PC-3 (cell line): ENCODE results near the gene ABCA12. TPM values are rescaled to one million over a fixed set of nuclear protein-coding genes. Genes with fewer than 3 reads are reported as not detected.

Experiments used
- ATAC-seq: fragments of 200-7000 bp; cut with Tn5 transposase; 2 replicates; pipeline ENCODE4 v1.9.1; 2020; ENCODE audit warnings: mild to moderate bottlenecking, moderate library complexity
- BruUV-seq: library from RNA; stranded (reverse); fragments of 400-500 nt; replicated peaks from 2 replicates; lab custom pipeline; 2021; lab: Mats Ljungman, UMichigan
- CTCF ChIA-PET: fragments of 300-600 bp; sonication (Branson Sonifier 250); formaldehyde crosslinking; loops from one replicate; lab custom pipeline; 2022; ENCODE audit warnings: antibody characterized with exemption; lab: Charles Lee
- POLR2A ChIA-PET: fragments of 300-600 bp; sonication (Branson Sonifier 250); formaldehyde crosslinking; loops from one replicate; lab custom pipeline; 2022; ENCODE audit warnings: antibody characterized with exemption; ENCODE audit not compliant: unreplicated experiment; lab: Charles Lee
- DNase-seq: peaks from one replicate; pipeline ENCODE4 v3.0.0-alpha.2; 2015
- H2AFZ ChIP-seq: fragments of 300-600 bp; sonication (generic); 2 replicates; pipeline ENCODE4 v1.6.0; 2016; ENCODE audit warnings: antibody characterized with exemption, low read length
- H3F3A ChIP-seq: fragments of 300-600 bp; sonication (generic); one replicate; pipeline ENCODE4 v1.6.0; 2017; ENCODE audit warnings: antibody characterized with exemption, low read length, control low read depth, mild to moderate bottlenecking; ENCODE audit not compliant: unreplicated experiment
- H3K27ac ChIP-seq: fragments of 300-600 bp; sonication (generic); 2 replicates; pipeline ENCODE4 v1.5.1; 2016; ENCODE audit warnings: mild to moderate bottlenecking, low read length
- H3K27me3 ChIP-seq: fragments of 300-600 bp; sonication (generic); 2 replicates; pipeline ENCODE4 v1.6.1; 2016; ENCODE audit warnings: low read length, mixed read lengths
- H3K36me3 ChIP-seq: fragments of 300-600 bp; sonication (generic); 2 replicates; pipeline ENCODE4 v1.6.1; 2016; ENCODE audit warnings: low read depth, mixed run types, low read length, mixed read lengths
- H3K4me1 ChIP-seq: fragments of 300-600 bp; sonication (generic); 2 replicates; pipeline ENCODE4 v1.5.1; 2016; ENCODE audit warnings: low read length; ENCODE audit not compliant: insufficient read depth
- H3K4me2 ChIP-seq: fragments of 300-600 bp; sonication (generic); 2 replicates; pipeline ENCODE4 v1.6.0; 2016; ENCODE audit warnings: low read length
- H3K4me3 ChIP-seq: fragments of 300-600 bp; sonication (generic); 2 replicates; pipeline ENCODE4 v1.5.1; 2016; ENCODE audit warnings: mild to moderate bottlenecking, low read length, mixed read lengths
- H3K79me2 ChIP-seq: fragments of 300-600 bp; sonication (generic); 2 replicates; pipeline ENCODE4 v1.6.1; 2017; ENCODE audit warnings: low read length, mixed read lengths
- H3K9ac ChIP-seq: fragments of 300-600 bp; sonication (generic); 2 replicates; pipeline ENCODE4 v1.6.0; 2016; ENCODE audit warnings: mild to moderate bottlenecking, low read length
- H3K9me2 ChIP-seq: fragments of 300-600 bp; sonication (generic); replicated peaks from 2 replicates; pipeline ENCODE4 v1.6.1; 2016; ENCODE audit warnings: mixed run types, low read length, mixed read lengths
- H3K9me3 ChIP-seq: fragments of 300-600 bp; sonication (generic); 2 replicates; pipeline ENCODE4 v1.6.1; 2016; ENCODE audit warnings: low read length, mixed read lengths
- H4K20me1 ChIP-seq: fragments of 300-600 bp; sonication (generic); 2 replicates; pipeline ENCODE4 v1.6.1; 2016; ENCODE audit warnings: low read length, mixed read lengths
- EZH2 ChIP-seq: fragments of 300-600 bp; sonication (generic); IDR thresholded peaks from one replicate; pipeline ENCODE4 v1.6.1; 2017; ENCODE audit warnings: antibody characterized with exemption, mild to moderate bottlenecking, low read length; ENCODE audit not compliant: unreplicated experiment
- EZH2phosphoT487 ChIP-seq: fragments of 300-600 bp; sonication (generic); IDR thresholded peaks from 2 replicates; pipeline ENCODE4 v1.6.1; 2018; ENCODE audit warnings: mild to moderate bottlenecking, antibody characterized with exemption, low read length, borderline replicate concordance
- intact Hi-C: fragments of 100-400 bp; cut with micrococcal nuclease; formaldehyde crosslinking; loops from 2 replicates; pipeline ENCODE4 v1.9.0; 2023
- total RNA-seq: library from RNA; depleted of rRNA; stranded (reverse); fragments of >200 nt; gene quantifications from 2 replicates; pipeline ENCODE4 v1.2.3, GENCODE V29; 2014
- TF ChIP-seq, protein P1 (sequence below): fragments of 300-600 bp; sonication (generic); conservative IDR thresholded peaks from 2 replicates; pipeline ENCODE4 v1.5.1; 2017; ENCODE audit warnings: antibody characterized with exemption, low read depth, mild to moderate bottlenecking, low read length

Gene ABCA12
- total RNA-seq, 1 experiment from 2014 or later, result not detected

DNA sequence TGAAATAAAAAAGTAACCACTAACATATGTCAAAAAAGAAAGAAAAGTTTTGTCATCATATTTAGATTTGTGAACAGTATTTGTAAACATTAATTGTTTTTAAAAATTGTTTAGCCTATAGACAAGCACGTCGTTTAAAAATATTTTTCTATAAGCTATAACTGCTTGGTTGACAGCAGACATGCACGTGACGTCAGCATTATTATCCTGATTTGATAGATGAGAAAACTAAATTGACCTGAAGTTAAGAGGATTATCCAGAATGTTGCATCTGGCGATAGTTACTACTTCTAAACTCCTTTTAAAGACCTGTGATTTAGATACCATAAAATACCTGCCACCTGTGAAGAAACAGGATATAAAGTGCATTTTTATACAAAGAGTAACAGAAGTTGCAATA is 172.0 kb downstream of the ABCA12 start:
- H3K36me3 ChIP-seq, result no peaks in the 10 kb centered on the region
- no peaks in the 10 kb centered on the region for H3K9me2 ChIP-seq
- no peaks in the 10 kb centered on the region for H3K79me2 ChIP-seq
- ChIA-PET CTCF (no interaction called here), POLR2A (no interaction called here)
- ATAC-seq (no peak), DNase-seq (no peak)
- no TSS peak for BruUV-seq
- TF ChIP-seq, protein P1, sequence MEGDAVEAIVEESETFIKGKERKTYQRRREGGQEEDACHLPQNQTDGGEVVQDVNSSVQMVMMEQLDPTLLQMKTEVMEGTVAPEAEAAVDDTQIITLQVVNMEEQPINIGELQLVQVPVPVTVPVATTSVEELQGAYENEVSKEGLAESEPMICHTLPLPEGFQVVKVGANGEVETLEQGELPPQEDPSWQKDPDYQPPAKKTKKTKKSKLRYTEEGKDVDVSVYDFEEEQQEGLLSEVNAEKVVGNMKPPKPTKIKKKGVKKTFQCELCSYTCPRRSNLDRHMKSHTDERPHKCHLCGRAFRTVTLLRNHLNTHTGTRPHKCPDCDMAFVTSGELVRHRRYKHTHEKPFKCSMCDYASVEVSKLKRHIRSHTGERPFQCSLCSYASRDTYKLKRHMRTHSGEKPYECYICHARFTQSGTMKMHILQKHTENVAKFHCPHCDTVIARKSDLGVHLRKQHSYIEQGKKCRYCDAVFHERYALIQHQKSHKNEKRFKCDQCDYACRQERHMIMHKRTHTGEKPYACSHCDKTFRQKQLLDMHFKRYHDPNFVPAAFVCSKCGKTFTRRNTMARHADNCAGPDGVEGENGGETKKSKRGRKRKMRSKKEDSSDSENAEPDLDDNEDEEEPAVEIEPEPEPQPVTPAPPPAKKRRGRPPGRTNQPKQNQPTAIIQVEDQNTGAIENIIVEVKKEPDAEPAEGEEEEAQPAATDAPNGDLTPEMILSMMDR, result no peak
- TF ChIP-seq EZH2phosphoT487 (no peak), EZH2 (no peak)
- H3K4me2 ChIP-seq, result no peak overlapping the region
- no peaks in the 10 kb centered on the region for H4K20me1 ChIP-seq
- H3K9ac ChIP-seq, result no peak overlapping the region
- no peaks in the 10 kb centered on the region for H3K4me1 ChIP-seq
- no peak overlapping the region for H2AFZ ChIP-seq
- intact Hi-C loops, result loop anchor here (10.0 kb wide), 1 partner anchor 1722 kb away; no protein-coding TSS in a partner anchor
- no peaks in the 10 kb centered on the region for H3K27me3 ChIP-seq
- no peak overlapping the region for H3K4me3 ChIP-seq
- no peak overlapping the region for H3K27ac ChIP-seq
- H3K9me3 ChIP-seq, result no peaks in the 10 kb centered on the region
- H3F3A ChIP-seq, result no peaks in the 10 kb centered on the region

DNA sequence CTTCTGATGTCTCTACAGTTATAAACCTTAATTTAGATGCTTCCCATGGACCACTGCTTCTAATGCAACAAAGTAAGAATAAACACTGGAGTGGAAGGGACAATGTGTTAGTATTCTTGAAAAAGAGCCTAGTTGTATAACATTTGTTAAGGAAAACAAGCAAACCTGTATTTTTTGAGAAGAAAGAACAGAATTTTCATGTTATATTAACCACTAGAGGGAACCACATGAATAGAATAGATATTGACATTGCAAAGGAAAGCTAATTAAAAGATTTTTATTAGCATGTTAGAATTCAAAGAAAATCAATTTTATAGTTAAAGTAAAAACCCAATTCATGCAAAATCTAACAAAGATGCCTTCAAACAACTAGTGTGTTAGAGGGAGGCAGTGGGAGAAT is 177.7 kb downstream of the ABCA12 start:
- Histone ChIP-seq H3K79me2 (no peaks in the 10 kb centered on the region), H3K9me2 (no peaks in the 10 kb centered on the region), H3K9me3 (no peaks in the 10 kb centered on the region), H3K4me1 (no peaks in the 10 kb centered on the region), H3K27ac (no peak overlapping the region), H3K27me3 (no peaks in the 10 kb centered on the region), H3K4me2 (no peak overlapping the region), H2AFZ (no peak overlapping the region), H4K20me1 (no peaks in the 10 kb centered on the region), H3K9ac (no peak overlapping the region), H3K36me3 (no peaks in the 10 kb centered on the region), H3K4me3 (no peak overlapping the region), H3F3A (no peaks in the 10 kb centered on the region)
- CTCF ChIA-PET, result interaction anchor here (0.6 to 1.5 kb wide), 2 partner anchors 122 to 970 kb away, joined by 3 to 5 read pairs; no protein-coding TSS in a partner anchor
- no peak for ATAC-seq
- TF ChIP-seq, protein P1, result peak; percentile 70
- TF ChIP-seq EZH2phosphoT487, result no peak
- POLR2A ChIA-PET, result no interaction called here
- intact Hi-C loops, result loop anchor here (1.0 to 10.0 kb wide), 4 partner anchors 309 to 1716 kb away; no protein-coding TSS in a partner anchor
- BruUV-seq, result no TSS peak
- DNase-seq, result peak; percentile 42

DNA sequence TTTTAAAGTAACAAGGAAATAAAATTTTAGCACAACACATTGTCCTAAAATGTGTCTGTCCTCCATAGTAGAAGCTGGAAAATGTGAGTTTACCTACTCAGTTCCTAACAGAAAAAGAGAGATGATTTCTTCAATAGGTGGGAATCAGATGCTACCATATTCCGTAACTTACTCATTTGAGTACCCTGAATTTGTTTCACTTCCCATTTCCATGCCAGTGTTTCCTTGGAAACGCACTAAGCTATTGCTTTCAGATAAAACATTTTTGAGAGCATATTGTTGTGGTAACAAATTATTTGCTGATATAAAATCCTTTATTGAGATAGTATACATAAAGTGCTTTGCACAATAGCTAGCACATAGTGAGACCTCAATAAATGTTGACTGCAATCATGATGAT is 191.5 kb downstream of the ABCA12 start:
- Histone ChIP-seq H3K9me3 (no peaks in the 10 kb centered on the region), H3K9ac (no peak overlapping the region)
- CTCF ChIA-PET, result no interaction called here

More for the DNA sequence above, 191.5 kb downstream of the ABCA12 start:
- no TSS peak for BruUV-seq
- H3K27me3 ChIP-seq, result no peaks in the 10 kb centered on the region
- H3K36me3 ChIP-seq, result no peaks in the 10 kb centered on the region
- H3K79me2 ChIP-seq, result no peaks in the 10 kb centered on the region
- POLR2A ChIA-PET, result no interaction called here
- no peak overlapping the region for H3K4me2 ChIP-seq
- no peaks in the 10 kb centered on the region for H3K4me1 ChIP-seq
- no peaks in the 10 kb centered on the region for H4K20me1 ChIP-seq
- TF ChIP-seq EZH2phosphoT487 (no peak), EZH2 (no peak)
- TF ChIP-seq, protein P1, result no peak
- H3F3A ChIP-seq, result no peaks in the 10 kb centered on the region
- H2AFZ ChIP-seq, result no peak overlapping the region
- H3K9me2 ChIP-seq, result no peaks in the 10 kb centered on the region
- ATAC-seq, result no peak
- intact Hi-C loops, result no loop called here
- H3K4me3 ChIP-seq, result no peak overlapping the region
- DNase-seq, result no peak
- H3K27ac ChIP-seq, result no peak overlapping the region
